Raji (cell line): ENCODE data around the gene GCNT4.

ENCODE experiments used
- POLR2A ChIP-seq: IDR thresholded peaks from 2 replicates; pipeline ENCODE4 v1.6.1; 2011; ENCODE audit warnings: low read depth, low read length, control low read depth; ENCODE audit not compliant: insufficient read depth

Gene GCNT4

GRCh38 chr5:75052192-75053053, at the start of gene GCNT4:
Gene GCNT4 (minus strand): TSS chr5:75052558. CDS start chr5:75030037, 22,521 bp downstream.
- TF ChIP-seq POLR2A, result no peak

GRCh38 chr5:75091597-75091996, 39.2 kb upstream of the GCNT4 start:
- no peak for TF ChIP-seq POLR2A

- TF ChIP-seq POLR2A, result no peak
These were observed 37.3 kb upstream of the GCNT4 start for GRCh38 chr5:75089662-75090061.

- no peak for TF ChIP-seq POLR2A
These were observed 36.8 kb upstream of the GCNT4 start for GRCh38 chr5:75089137-75089536.

- TF ChIP-seq POLR2A, result no peak
These were observed 36.3 kb upstream of the GCNT4 start for GRCh38 chr5:75088648-75089047.

GRCh38 chr5:75081510-75081909, 29.2 kb upstream of the GCNT4 start:
- TF ChIP-seq POLR2A, result no peak

GRCh38 chr5:75078027-75078426, 25.7 kb upstream of the GCNT4 start:
- TF ChIP-seq POLR2A, result no peak

- no peak for TF ChIP-seq POLR2A
These were observed 19.7 kb upstream of the GCNT4 start for GRCh38 chr5:75072061-75072460.

- TF ChIP-seq POLR2A, result no peak
These were observed 18.7 kb upstream of the GCNT4 start for GRCh38 chr5:75071100-75071499.

GRCh38 chr5:75067434-75067833, 15.1 kb upstream of the GCNT4 start:
- TF ChIP-seq POLR2A, result no peak

- no peak for TF ChIP-seq POLR2A
These were observed 10.7 kb upstream of the GCNT4 start for GRCh38 chr5:75062925-75063531.

- no peak for TF ChIP-seq POLR2A
These were observed 7.7 kb upstream of the GCNT4 start for GRCh38 chr5:75059912-75060545.

GRCh38 chr5:75058986-75059535, 6.7 kb upstream of the GCNT4 start:
- TF ChIP-seq POLR2A, result no peak

- TF ChIP-seq POLR2A, result no peak
These were observed 5.2 kb upstream of the GCNT4 start for GRCh38 chr5:75057561-75057960.

GRCh38 chr5:75055727-75056144, 3.4 kb upstream of the GCNT4 start:
- no peak for TF ChIP-seq POLR2A

- no peak for TF ChIP-seq POLR2A
These were observed 2.0 kb upstream of the GCNT4 start for GRCh38 chr5:75054134-75054930.
